WTC11 (cell line): ENCODE measurements around the gene CLEC20A. TPM values are rescaled to one million over a fixed set of nuclear protein-coding genes. Genes with fewer than 3 reads are reported as not detected.

ENCODE experiments used
- ATAC-seq: fragments of 200-7000 bp; cut with Tn5 transposase; 2 replicates; pipeline ENCODE4 v1.10.0; 2021; ENCODE audit warnings: mild to moderate bottlenecking, moderate library complexity
- CTCF ChIA-PET: fragments of 300-600 bp; sonication (Branson Sonifier 250); formaldehyde crosslinking; loops from one replicate; lab custom pipeline; 2021; ENCODE audit warnings: antibody characterized with exemption; lab: Charles Lee
- POLR2A ChIA-PET: fragments of 350-600 bp; sonication (Branson Sonifier 250); formaldehyde crosslinking; loops from one replicate; lab custom pipeline; 2021; ENCODE audit warnings: antibody characterized with exemption; lab: Charles Lee
- DNase-seq: peaks from one replicate; pipeline ENCODE4 v3.0.0; 2021; ENCODE audit warnings: low spot score
- H3K27ac Mint-ChIP-seq: 2 replicates; pipeline ENCODE4 v1.8.0; 2021; ENCODE audit warnings: mixed read lengths
- H3K27me3 Mint-ChIP-seq: 2 replicates; pipeline ENCODE4 v1.8.0; 2021; ENCODE audit warnings: low read depth, mild to moderate bottlenecking, moderate library complexity, mixed read lengths
- H3K36me3 Mint-ChIP-seq: 2 replicates; pipeline ENCODE4 v1.8.0; 2021; ENCODE audit warnings: mixed read lengths
- H3K4me1 Mint-ChIP-seq: 2 replicates; pipeline ENCODE4 v1.8.0; 2022; ENCODE audit warnings: mixed read lengths
- H3K4me3 Mint-ChIP-seq: 2 replicates; pipeline ENCODE4 v1.8.0; 2021; ENCODE audit warnings: mild to moderate bottlenecking, moderate library complexity, mixed read lengths
- H3K9me3 Mint-ChIP-seq: 2 replicates; pipeline ENCODE4 v1.8.0; 2021; ENCODE audit warnings: mixed read lengths
- AR ChIP-seq: fragments of 250-450 bp; sonication (Bioruptor Pico); IDR thresholded peaks from 2 replicates; pipeline ENCODE4 v1.9.0; 2021; ENCODE audit warnings: mild to moderate bottlenecking
- ATF6 ChIP-seq: sonication (generic); formaldehyde crosslinking; IDR thresholded peaks from 2 replicates; pipeline ENCODE4 v1.8.1; 2023; ENCODE audit warnings: mild to moderate bottlenecking, missing genetic modification reagents
- CREM ChIP-seq: sonication (generic); formaldehyde crosslinking; IDR thresholded peaks from 2 replicates; pipeline ENCODE4 v1.8.1; 2022; ENCODE audit warnings: mild to moderate bottlenecking, missing genetic modification reagents, moderate library complexity
- FOXK1 ChIP-seq: sonication (generic); formaldehyde crosslinking; IDR thresholded peaks from 2 replicates; pipeline ENCODE4 v1.8.0; 2022; ENCODE audit warnings: mild to moderate bottlenecking, moderate library complexity, missing genetic modification reagents
- IRF2 ChIP-seq: sonication (generic); formaldehyde crosslinking; IDR thresholded peaks from 2 replicates; pipeline ENCODE4 v1.8.0; 2022; ENCODE audit warnings: low read depth, missing genetic modification reagents, borderline replicate concordance
- PRRX2 ChIP-seq: fragments of 250-450 bp; sonication (Bioruptor Pico); IDR thresholded peaks from 2 replicates; pipeline ENCODE4 v1.8.0; 2021; ENCODE audit warnings: mild to moderate bottlenecking
- TEAD1 ChIP-seq: sonication (generic); formaldehyde crosslinking; IDR thresholded peaks from 2 replicates; pipeline ENCODE4 v1.8.0; 2022; ENCODE audit warnings: mild to moderate bottlenecking, missing genetic modification reagents
- ZNF121 ChIP-seq: sonication (generic); formaldehyde crosslinking; IDR thresholded peaks from 2 replicates; pipeline ENCODE4 v1.8.0; 2023; ENCODE audit warnings: missing genetic modification reagents
- ZNF138 ChIP-seq: sonication (generic); formaldehyde crosslinking; conservative IDR thresholded peaks from 2 replicates; pipeline ENCODE4 v1.8.1; 2022; ENCODE audit warnings: mild to moderate bottlenecking, moderate library complexity, missing genetic modification reagents
- total RNA-seq: library from RNA; stranded (reverse); gene quantifications from 3 replicates; pipeline ENCODE4 v1.2.3, GENCODE V29; 2021
- TF ChIP-seq, protein P1 (sequence below): fragments of 250-450 bp; sonication (Bioruptor Pico); IDR thresholded peaks from 2 replicates; pipeline ENCODE4 v1.8.0; 2021; ENCODE audit warnings: mild to moderate bottlenecking
- TF ChIP-seq, protein P2 (sequence below): sonication (generic); formaldehyde crosslinking; IDR thresholded peaks from 2 replicates; pipeline ENCODE4 v1.8.0; 2022; ENCODE audit warnings: mild to moderate bottlenecking, missing genetic modification reagents
- TF ChIP-seq, protein P3 (sequence below): fragments of 250-450 bp; sonication (Bioruptor Pico); conservative IDR thresholded peaks from 2 replicates; pipeline ENCODE4 v1.9.0; 2021; ENCODE audit warnings: mild to moderate bottlenecking
- TF ChIP-seq, protein P4 (sequence below): sonication (generic); formaldehyde crosslinking; IDR thresholded peaks from 2 replicates; pipeline ENCODE4 v1.8.1; 2022; ENCODE audit warnings: mild to moderate bottlenecking, missing genetic modification reagents, moderate library complexity, borderline replicate concordance

The CLEC20A gene
- total RNA-seq, 1 experiment from 2014 or later: not detected

- 0 out of 2 replicates have a peak, but pooled peaks cover 2% of the 10 kb centered on the region for H3K4me1 Mint-ChIP-seq
- ChIA-PET CTCF (interaction anchor here (1.2 to 3.3 kb wide), 3 partner anchors 33 to 468 kb away, joined by 4 to 50 read pairs (median 24); no protein-coding TSS in a partner anchor), POLR2A (no interaction called here)
- no peak for TF ChIP-seq AR (CRISPR knock-in tag)
- TF ChIP-seq CREM (CRISPR knock-in tag): no peak
- H3K27me3 Mint-ChIP-seq: no peaks in the 10 kb centered on the region; the same call in 1 of the 2 replicates
- DNase-seq (no peak), ATAC-seq (no peak)
- no peaks in the 10 kb centered on the region for H3K9me3 Mint-ChIP-seq
- no peaks in the 10 kb centered on the region for H3K36me3 Mint-ChIP-seq
- no peak overlapping the region for H3K4me3 Mint-ChIP-seq
- no peak overlapping the region for H3K27ac Mint-ChIP-seq
Measured at GRCh38 chr1:178534137-178534868, 37.5 kb upstream of the CLEC20A start.

GRCh38 chr1:178533121-178533946 lies 36.6 kb upstream of the CLEC20A start:
- ChIA-PET POLR2A (no interaction called here), CTCF (interaction anchor here (0.6 to 3.3 kb wide), 7 partner anchors 9 to 549 kb away, joined by 3 to 50 read pairs (median 7); no protein-coding TSS in a partner anchor)
- H3K4me1 Mint-ChIP-seq: 0 out of 2 replicates have a peak, but pooled peaks cover 2% of the 10 kb centered on the region
- no peaks in the 10 kb centered on the region; the same call in 1 of the 2 replicates for H3K27me3 Mint-ChIP-seq
- DNase-seq (no peak), ATAC-seq (no peak)
- H3K36me3 Mint-ChIP-seq: no peaks in the 10 kb centered on the region
- no peak overlapping the region for H3K4me3 Mint-ChIP-seq
- no peaks in the 10 kb centered on the region for H3K9me3 Mint-ChIP-seq
- no peak overlapping the region for H3K27ac Mint-ChIP-seq
- TF ChIP-seq, protein P1, sequence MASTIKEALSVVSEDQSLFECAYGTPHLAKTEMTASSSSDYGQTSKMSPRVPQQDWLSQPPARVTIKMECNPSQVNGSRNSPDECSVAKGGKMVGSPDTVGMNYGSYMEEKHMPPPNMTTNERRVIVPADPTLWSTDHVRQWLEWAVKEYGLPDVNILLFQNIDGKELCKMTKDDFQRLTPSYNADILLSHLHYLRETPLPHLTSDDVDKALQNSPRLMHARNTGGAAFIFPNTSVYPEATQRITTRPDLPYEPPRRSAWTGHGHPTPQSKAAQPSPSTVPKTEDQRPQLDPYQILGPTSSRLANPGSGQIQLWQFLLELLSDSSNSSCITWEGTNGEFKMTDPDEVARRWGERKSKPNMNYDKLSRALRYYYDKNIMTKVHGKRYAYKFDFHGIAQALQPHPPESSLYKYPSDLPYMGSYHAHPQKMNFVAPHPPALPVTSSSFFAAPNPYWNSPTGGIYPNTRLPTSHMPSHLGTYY: no peak
- TF ChIP-seq, protein P2, sequence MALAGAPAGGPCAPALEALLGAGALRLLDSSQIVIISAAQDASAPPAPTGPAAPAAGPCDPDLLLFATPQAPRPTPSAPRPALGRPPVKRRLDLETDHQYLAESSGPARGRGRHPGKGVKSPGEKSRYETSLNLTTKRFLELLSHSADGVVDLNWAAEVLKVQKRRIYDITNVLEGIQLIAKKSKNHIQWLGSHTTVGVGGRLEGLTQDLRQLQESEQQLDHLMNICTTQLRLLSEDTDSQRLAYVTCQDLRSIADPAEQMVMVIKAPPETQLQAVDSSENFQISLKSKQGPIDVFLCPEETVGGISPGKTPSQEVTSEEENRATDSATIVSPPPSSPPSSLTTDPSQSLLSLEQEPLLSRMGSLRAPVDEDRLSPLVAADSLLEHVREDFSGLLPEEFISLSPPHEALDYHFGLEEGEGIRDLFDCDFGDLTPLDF (CRISPR knock-in tag): no peak
- TF ChIP-seq PRRX2 (CRISPR knock-in tag): no peak
- TF ChIP-seq ATF6 (CRISPR knock-in tag): no peak
- TF ChIP-seq IRF2: no peak
- no peak for TF ChIP-seq TEAD1
- no peak for TF ChIP-seq ZNF138 (CRISPR knock-in tag)
- no peak for TF ChIP-seq ZNF121 (CRISPR knock-in tag)
- TF ChIP-seq, protein P3, sequence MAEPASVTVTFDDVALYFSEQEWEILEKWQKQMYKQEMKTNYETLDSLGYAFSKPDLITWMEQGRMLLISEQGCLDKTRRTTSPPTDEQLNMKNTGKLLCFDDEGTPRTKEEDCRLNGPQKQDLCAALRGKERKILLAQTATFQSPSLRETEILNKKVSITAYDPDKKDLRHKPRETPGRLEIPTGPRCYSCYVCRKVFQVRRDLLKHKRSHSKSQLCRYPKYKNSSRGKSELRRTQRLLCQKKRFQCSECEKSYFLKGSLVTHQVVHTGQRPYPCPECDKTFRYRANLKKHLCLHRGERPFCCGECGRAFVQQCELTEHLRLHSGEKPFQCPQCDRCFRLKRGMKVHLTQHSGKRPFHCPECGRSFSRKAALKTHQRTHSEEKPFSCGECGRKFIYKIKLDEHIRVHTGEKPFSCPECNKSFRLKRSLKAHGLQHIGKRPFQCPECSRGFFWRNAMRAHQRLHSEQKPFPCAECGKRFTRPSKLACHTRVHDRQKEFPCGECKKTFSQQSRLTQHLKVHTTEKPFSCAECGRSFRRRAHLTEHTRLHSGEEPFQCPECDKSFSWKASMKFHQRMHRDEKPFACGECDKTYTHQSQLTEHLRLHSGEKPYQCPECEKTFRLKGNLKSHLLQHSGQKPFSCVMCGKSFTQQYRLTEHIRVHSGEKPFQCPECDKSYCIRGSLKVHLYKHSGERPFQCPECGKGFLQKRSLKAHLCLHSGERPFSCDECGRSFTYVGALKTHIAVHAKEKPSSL: no peak
- TF ChIP-seq, protein P4, sequence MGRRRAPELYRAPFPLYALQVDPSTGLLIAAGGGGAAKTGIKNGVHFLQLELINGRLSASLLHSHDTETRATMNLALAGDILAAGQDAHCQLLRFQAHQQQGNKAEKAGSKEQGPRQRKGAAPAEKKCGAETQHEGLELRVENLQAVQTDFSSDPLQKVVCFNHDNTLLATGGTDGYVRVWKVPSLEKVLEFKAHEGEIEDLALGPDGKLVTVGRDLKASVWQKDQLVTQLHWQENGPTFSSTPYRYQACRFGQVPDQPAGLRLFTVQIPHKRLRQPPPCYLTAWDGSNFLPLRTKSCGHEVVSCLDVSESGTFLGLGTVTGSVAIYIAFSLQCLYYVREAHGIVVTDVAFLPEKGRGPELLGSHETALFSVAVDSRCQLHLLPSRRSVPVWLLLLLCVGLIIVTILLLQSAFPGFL (CRISPR knock-in tag): no peak
- no peak for TF ChIP-seq FOXK1 (CRISPR knock-in tag)
